ENCODE data around the gene BTBD9. TPM values are rescaled to one million over a fixed set of nuclear protein-coding genes. Genes with fewer than 3 reads are reported as not detected.

Gene BTBD9
- polyA plus RNA-seq, 1 experiment: 5.4 TPM

GRCh38 chr6:38179794-38180430, 459.8 kb downstream of the BTBD9 start:
- H3K4me3 ChIP-seq (ENCODE audit: low read depth, low read length): no peak overlapping the region
- DNase-seq (ENCODE audit: low read depth): no peak
- POLR2A ChIA-PET: no interaction called here
- CTCF ChIA-PET: no interaction called here
- H3K36me3 ChIP-seq (ENCODE audit: control insufficient read depth, insufficient read depth, low read length): no peaks in the 10 kb centered on the region
- no peak for TF ChIP-seq CTCF (IDR thresholded peaks at IDR 0.05; ENCODE audit: insufficient read depth, low read depth, low read length)
- H3K27me3 ChIP-seq (ENCODE audit: control insufficient read depth, insufficient read depth, low read length): no peaks in the 10 kb centered on the region

- Histone ChIP-seq H3K4me3 (ENCODE audit: low read depth, low read length) (no peak overlapping the region), H3K27me3 (ENCODE audit: control insufficient read depth, insufficient read depth, low read length) (no peaks in the 10 kb centered on the region), H3K36me3 (ENCODE audit: control insufficient read depth, insufficient read depth, low read length) (no peaks in the 10 kb centered on the region)
- TF ChIP-seq CTCF (IDR thresholded peaks at IDR 0.05; ENCODE audit: insufficient read depth, low read depth, low read length): no peak
- ChIA-PET POLR2A (no interaction called here), CTCF (interaction anchor here (0.6 kb wide), 1 partner anchor 29 kb away, joined by 4 read pairs; no protein-coding TSS in a partner anchor)
- no peak for DNase-seq (ENCODE audit: low read depth)
These were observed 460.4 kb downstream of the BTBD9 start for GRCh38 chr6:38179300-38179699.

GRCh38 chr6:38178584-38178886, 461.2 kb downstream of the BTBD9 start:
- H3K36me3 ChIP-seq (ENCODE audit: control insufficient read depth, insufficient read depth, low read length): no peaks in the 10 kb centered on the region
- no peaks in the 10 kb centered on the region for H3K27me3 ChIP-seq (ENCODE audit: control insufficient read depth, insufficient read depth, low read length)
- CTCF ChIA-PET: interaction anchor here (0.6 kb wide), 1 partner anchor 30 kb away, joined by 4 read pairs; no protein-coding TSS in a partner anchor
- DNase-seq (ENCODE audit: low read depth): no peak
- POLR2A ChIA-PET: no interaction called here
- no peak overlapping the region for H3K4me3 ChIP-seq (ENCODE audit: low read depth, low read length)
- no peak for TF ChIP-seq CTCF (IDR thresholded peaks at IDR 0.05; ENCODE audit: insufficient read depth, low read depth, low read length)

GRCh38 chr6:38177882-38178583, 461.7 kb downstream of the BTBD9 start:
- no peak for DNase-seq (ENCODE audit: low read depth)
- TF ChIP-seq CTCF (IDR thresholded peaks at IDR 0.05; ENCODE audit: insufficient read depth, low read depth, low read length): no peak
- CTCF ChIA-PET: interaction anchor here (1.1 kb wide), 1 partner anchor 19 kb away, joined by 3 read pairs; no protein-coding TSS in a partner anchor
- H3K36me3 ChIP-seq (ENCODE audit: control insufficient read depth, insufficient read depth, low read length): no peaks in the 10 kb centered on the region
- POLR2A ChIA-PET: no interaction called here
- no peak overlapping the region for H3K4me3 ChIP-seq (ENCODE audit: low read depth, low read length)
- no peaks in the 10 kb centered on the region for H3K27me3 ChIP-seq (ENCODE audit: control insufficient read depth, insufficient read depth, low read length)

Data from BJ (cell line).